ENCODE results near the gene NRXN3.

DNA sequence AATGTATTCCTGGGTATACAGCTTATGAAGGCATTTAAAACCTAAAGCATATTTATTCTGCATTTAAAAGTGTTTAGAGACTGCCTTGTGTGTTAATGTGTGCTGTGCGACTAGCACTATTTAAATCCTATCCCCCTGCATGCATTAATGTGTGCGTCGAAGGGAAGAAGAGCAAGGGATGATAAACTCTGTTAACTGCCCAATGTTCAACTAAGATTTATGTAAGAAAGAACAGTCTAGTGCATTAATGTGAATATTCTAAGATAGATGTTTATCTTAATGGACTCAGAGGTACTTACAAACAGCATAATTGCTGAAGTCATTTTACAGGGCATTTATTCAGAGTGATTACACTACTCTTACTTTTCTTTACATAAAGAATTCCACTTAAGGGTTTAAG is 1616.3 kb downstream of the NRXN3 start:
- TF ChIP-seq EZH2 (IDR thresholded peaks at IDR 0.05; ENCODE audit: insufficient read depth, poor library complexity, severe bottlenecking), result no peak
- TF ChIP-seq EZH2phosphoT487 (IDR thresholded peaks at IDR 0.05; ENCODE audit: insufficient read depth, low read depth), result no peak
